RWPE2 (cell line): ENCODE results near the gene SLC16A8.
A peak's percentile ranks its signal among the peaks of the same experiment; 100 is the strongest.

Source experiments
- ATAC-seq: fragments of 200-7000 bp; cut with Tn5 transposase; 3 replicates; pipeline ENCODE4 v1.9.1; 2021; ENCODE audit warnings: low read depth
- DNase-seq: peaks from one replicate; pipeline ENCODE4 v3.0.0-alpha.2; 2020; ENCODE audit warnings: low spot score
- H3K27ac ChIP-seq: fragments of 450-650 bp; 2 replicates; pipeline ENCODE4 v1.5.1; 2017; ENCODE audit warnings: mild to moderate bottlenecking; ENCODE audit not compliant: poor library complexity, severe bottlenecking
- H3K27me3 ChIP-seq: fragments of 250-450 bp; sonication (Bioruptor Pico); 2 replicates; pipeline ENCODE4 v1.5.1; 2021; ENCODE audit warnings: mild to moderate bottlenecking, moderate library complexity; ENCODE audit not compliant: insufficient read depth, poor library complexity, severe bottlenecking
- H3K36me3 ChIP-seq: fragments of 250-450 bp; sonication (Bioruptor Pico); 2 replicates; pipeline ENCODE4 v1.5.1; 2020; ENCODE audit warnings: low read depth, mild to moderate bottlenecking, moderate library complexity
- H3K4me1 ChIP-seq: fragments of 250-450 bp; sonication (Bioruptor Pico); 2 replicates; pipeline ENCODE4 v1.5.1; 2021; ENCODE audit warnings: mild to moderate bottlenecking, moderate library complexity; ENCODE audit not compliant: insufficient read depth, poor library complexity, severe bottlenecking
- H3K4me3 ChIP-seq: fragments of 250-450 bp; sonication (Bioruptor Pico); 2 replicates; pipeline ENCODE4 v1.5.1; 2021; ENCODE audit warnings: mild to moderate bottlenecking, moderate library complexity; ENCODE audit not compliant: severe bottlenecking
- H3K9me3 ChIP-seq: fragments of 250-450 bp; sonication (Bioruptor Pico); 2 replicates; pipeline ENCODE4 v1.5.1; 2021; ENCODE audit warnings: mild to moderate bottlenecking, moderate library complexity; ENCODE audit not compliant: severe bottlenecking
- TF ChIP-seq, protein P1 (sequence below): fragments of 450-650 bp; IDR thresholded peaks from one replicate; pipeline ENCODE4 v1.5.1; 2017; ENCODE audit warnings: mild to moderate bottlenecking, moderate library complexity; ENCODE audit not compliant: poor library complexity, severe bottlenecking

The SLC16A8 gene

DNA sequence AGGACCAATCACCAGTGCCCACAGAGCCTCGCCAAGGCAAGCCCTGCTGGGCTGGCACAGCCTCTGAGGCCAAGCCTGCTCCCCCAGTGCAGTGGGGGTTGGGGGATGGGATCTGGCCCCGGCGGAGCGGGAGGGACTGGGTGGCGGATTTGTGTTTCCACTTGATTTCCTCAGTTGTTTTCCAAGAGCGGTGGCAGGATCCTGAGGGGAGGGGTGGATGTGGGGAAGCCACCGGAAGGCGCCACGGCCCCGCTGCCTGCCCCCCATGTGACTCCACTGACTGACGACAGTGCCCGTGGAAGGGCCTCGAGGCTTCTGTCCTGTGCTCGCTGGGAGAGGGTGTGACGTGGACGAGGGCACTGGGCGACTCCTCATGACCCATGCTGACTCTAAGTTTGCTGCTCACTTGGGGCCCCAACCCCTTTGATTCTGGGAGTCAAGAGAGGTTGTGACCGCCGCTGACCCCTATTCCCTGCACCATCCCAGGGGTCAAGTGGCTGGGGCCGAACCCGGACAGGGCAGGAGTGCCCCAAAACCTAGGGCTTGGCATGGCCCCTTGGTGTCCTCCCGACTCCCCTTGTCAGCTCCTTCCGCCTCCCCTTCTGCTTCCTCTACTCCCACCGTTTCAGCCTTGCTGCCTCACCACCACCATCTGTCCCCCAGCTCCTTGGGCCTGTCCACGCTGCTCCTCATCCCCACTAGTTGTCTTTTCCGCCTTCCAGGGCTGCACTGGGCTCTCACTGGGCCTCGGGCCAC, 50.3 kb downstream of the SLC16A8 start:
- Histone ChIP-seq H3K27me3 (no peaks in the 10 kb centered on the region), H3K27ac (no peak overlapping the region), H3K4me1 (peaks cover 4% of the 10 kb centered on the region), H3K4me3 (no peak overlapping the region), H3K9me3 (no peaks in the 10 kb centered on the region), H3K36me3 (no peaks in the 10 kb centered on the region)
- no peak for ATAC-seq
- peak; percentile 55 for DNase-seq
- TF ChIP-seq, protein P1, sequence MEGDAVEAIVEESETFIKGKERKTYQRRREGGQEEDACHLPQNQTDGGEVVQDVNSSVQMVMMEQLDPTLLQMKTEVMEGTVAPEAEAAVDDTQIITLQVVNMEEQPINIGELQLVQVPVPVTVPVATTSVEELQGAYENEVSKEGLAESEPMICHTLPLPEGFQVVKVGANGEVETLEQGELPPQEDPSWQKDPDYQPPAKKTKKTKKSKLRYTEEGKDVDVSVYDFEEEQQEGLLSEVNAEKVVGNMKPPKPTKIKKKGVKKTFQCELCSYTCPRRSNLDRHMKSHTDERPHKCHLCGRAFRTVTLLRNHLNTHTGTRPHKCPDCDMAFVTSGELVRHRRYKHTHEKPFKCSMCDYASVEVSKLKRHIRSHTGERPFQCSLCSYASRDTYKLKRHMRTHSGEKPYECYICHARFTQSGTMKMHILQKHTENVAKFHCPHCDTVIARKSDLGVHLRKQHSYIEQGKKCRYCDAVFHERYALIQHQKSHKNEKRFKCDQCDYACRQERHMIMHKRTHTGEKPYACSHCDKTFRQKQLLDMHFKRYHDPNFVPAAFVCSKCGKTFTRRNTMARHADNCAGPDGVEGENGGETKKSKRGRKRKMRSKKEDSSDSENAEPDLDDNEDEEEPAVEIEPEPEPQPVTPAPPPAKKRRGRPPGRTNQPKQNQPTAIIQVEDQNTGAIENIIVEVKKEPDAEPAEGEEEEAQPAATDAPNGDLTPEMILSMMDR, result no peak

- Histone ChIP-seq H3K36me3 (no peaks in the 10 kb centered on the region), H3K4me3 (no peak overlapping the region), H3K27ac (no peak overlapping the region), H3K4me1 (peaks cover 4% of the 10 kb centered on the region), H3K27me3 (no peaks in the 10 kb centered on the region), H3K9me3 (no peaks in the 10 kb centered on the region)
- no peak for DNase-seq
- no peak for ATAC-seq
- TF ChIP-seq, protein P1, result no peak
Measured at GRCh38 chr22:38032681-38033521, 51.1 kb downstream of the SLC16A8 start.

DNA sequence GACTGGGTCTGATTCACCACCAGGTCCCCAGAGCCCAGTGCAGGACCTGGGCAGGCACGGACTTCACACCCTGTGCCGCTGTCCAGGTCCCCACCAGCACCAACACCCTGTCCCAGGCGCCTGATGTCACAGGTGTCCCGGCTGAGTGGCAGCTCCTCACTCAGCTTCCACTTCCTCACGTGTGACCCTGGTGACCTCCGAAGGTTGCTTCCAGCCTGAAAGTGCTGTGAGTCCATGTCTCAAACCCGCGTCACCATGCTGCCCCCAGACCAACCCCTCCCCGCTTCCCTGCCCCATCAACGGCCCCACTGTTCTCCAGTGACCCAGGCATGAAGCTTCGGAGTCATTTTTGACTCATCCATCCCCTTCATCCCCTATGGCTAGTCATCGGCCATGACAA, 52.5 kb downstream of the SLC16A8 start:
- Histone ChIP-seq H3K27me3 (no peaks in the 10 kb centered on the region), H3K27ac (no peak overlapping the region), H3K4me1 (peaks cover 4% of the 10 kb centered on the region), H3K9me3 (no peaks in the 10 kb centered on the region), H3K4me3 (no peak overlapping the region), H3K36me3 (no peaks in the 10 kb centered on the region)
- TF ChIP-seq, protein P1, result no peak
- ATAC-seq, result no peak
- no peak for DNase-seq

- H3K9me3 ChIP-seq, result no peaks in the 10 kb centered on the region
- peaks cover 4% of the 10 kb centered on the region for H3K4me1 ChIP-seq
- H3K36me3 ChIP-seq, result no peaks in the 10 kb centered on the region
- DNase-seq, result no peak
- TF ChIP-seq, protein P1, result no peak
- H3K27me3 ChIP-seq, result no peaks in the 10 kb centered on the region
- no peak for ATAC-seq
- H3K4me3 ChIP-seq, result no peak overlapping the region
- H3K27ac ChIP-seq, result no peak overlapping the region
Measured at GRCh38 chr22:38030311-38031133, 53.5 kb downstream of the SLC16A8 start.
